Renal cortex interstitium (tissue), 11 donors: ENCODE data around the gene FAM83E. TPM values are rescaled to one million over a fixed set of nuclear protein-coding genes. Genes with fewer than 3 reads are reported as not detected.
"Not testable (repeated sequence)": the region's sequence is repeated elsewhere in the genome, so short reads cannot be mapped to it uniquely, and the experiment has no call there.

ENCODE experiments used
- DNase-seq, 11 donors: peaks; one replicate each; pipeline ENCODE4 v3.0.0-alpha.2; 2013; ENCODE audit warnings: low read depth in 9 of 11, low spot score in 4 of 11; ENCODE audit errors: extremely low read depth in 1 of 11
- polyA plus RNA-seq, 3 donors: library from polyadenylated mRNA; unstranded; fragments of 120-200 nt; gene quantifications; one replicate each; pipeline ENCODE4 v1.2.1, GENCODE V29; 2013; ENCODE audit not compliant: insufficient read length in 3 of 3

Gene FAM83E
- polyA plus RNA-seq, 3 donors: 0.88 to 1.2 (median 1.1) TPM

GRCh38 chr19:48632286-48632685 is 17.4 kb upstream of the FAM83E start:
- not testable (repeated sequence) for DNase-seq

DNA sequence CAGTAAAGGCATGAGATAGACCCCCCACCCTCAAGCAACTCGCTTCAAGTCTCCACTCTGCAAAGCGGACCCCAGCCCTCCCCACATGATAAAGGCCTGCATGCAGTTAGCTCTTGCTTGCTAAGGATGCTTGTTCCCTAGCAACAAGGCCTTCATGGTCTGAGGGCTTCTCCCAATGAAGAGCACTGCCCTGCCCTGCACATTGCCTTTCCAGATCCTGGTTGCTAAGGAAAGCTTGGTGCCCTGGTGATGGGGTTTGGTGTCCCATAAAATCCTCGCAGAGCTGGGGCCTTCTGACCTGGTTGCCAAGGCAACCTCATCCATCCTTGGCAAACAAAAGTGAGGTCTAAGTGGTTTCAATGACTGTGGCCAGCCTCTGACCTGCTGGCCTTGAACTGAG is 16.3 kb upstream of the FAM83E start:
- DNase-seq: no peak

DNA sequence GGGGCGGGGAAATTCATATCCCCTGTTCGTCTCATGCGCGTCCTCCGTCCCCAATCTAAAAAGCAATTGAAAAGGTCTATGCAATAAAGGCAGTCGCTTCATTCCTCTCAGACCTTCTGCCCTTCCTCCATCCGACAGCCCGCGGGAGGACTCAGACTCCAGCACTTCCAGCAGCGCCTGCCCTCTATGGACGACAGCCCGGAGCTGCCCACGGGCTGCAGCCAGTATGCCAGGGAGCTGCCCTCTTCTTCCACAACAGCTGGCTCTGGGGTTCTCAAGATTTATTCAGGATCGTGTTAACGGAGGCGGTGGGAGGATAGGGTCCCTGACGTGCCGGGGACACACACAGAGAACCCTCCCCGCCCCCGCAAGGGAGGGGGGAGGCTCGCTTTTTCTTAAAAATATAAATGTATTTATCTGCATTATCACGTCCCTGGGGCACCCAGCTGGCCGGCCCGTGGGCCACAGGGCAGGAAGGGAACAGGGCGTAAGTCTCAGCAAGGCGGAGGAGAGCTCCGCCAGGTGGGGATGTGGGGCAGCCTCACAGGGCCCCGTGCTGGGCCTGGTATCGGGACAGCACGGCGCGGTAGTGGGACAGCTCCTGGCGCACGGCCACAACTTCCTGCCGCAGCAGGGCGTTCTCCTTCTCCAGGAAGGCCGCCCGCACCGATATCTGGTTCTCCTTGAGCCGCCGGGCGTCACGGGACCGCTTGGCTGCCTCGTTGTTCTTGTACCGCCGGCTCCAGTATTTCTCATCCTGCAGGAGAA is 15.6 kb upstream of the FAM83E start:
- DNase-seq: peak in 1 of 11 donors; percentile 54

- no peak for DNase-seq
Observed at GRCh38 chr19:48629599-48630295, 14.9 kb upstream of the FAM83E start.

DNA sequence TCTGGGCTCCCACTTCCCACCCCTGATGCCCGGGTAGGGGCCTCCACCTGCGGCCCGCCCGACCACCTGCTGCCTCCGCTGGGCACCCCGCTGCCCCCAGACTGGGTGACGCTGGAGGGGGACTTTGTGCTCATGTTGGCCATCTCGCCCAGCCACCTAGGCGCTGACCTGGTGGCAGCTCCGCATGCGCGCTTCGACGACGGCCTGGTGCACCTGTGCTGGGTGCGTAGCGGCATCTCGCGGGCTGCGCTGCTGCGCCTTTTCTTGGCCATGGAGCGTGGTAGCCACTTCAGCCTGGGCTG is 14.4 kb upstream of the FAM83E start:
- DNase-seq: no peak

DNA sequence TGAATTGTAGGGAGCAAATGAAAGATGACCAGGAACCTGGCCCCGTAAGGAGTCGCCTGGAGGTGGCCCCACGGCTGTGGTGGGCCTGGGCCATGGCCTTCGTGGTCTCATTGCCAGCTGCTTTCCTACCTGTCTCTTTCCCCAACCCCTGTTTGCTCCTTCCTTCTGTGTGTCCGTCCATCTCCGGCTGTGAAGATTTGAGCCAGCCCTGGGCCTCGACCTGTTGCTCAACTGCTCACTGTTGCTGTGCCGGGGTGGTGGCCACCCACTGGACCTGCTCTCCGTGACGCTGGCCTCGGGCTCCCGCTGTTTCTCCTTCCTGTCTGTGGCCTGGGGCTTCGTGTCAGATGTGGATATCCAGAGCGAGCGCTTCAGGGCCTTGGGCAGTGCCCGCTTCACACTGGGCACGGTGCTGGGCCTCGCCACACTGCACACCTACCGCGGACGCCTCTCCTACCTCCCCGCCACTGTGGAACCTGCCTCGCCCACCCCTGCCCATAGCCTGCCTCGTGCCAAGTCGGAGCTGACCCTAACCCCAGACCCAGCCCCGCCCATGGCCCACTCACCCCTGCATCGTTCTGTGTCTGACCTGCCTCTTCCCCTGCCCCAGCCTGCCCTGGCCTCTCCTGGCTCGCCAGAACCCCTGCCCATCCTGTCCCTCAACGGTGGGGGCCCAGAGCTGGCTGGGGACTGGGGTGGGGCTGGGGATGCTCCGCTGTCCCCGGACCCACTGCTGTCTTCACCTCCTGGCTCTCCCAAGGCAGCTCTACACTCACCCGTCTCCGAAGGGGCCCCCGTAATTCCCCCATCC is 13.8 kb upstream of the FAM83E start:
- DNase-seq: no peak

DNA sequence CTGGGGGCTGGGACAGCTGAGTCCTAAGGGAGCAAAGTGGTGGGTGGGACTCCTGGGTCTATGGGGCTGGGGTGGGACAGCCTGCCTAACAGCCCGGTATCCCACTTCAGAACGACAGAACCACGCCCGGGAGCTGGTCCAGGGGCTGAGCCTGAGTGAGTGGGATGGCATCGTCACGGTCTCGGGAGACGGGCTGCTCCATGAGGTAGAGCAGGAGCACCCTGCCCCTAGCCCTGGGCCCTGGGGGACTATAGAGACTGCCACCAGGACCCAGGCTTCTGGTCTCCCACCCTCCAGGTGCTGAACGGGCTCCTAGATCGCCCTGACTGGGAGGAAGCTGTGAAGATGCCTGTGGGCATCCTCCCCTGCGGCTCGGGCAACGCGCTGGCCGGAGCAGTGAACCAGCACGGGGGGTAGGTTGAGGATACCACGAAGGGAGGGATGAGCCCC is 13.0 kb upstream of the FAM83E start:
- DNase-seq: no peak

- DNase-seq: no peak
Observed at GRCh38 chr19:48627201-48627864, 12.5 kb upstream of the FAM83E start.

- DNase-seq: no peak
Observed at GRCh38 chr19:48625891-48626327, 11.0 kb upstream of the FAM83E start.

GRCh38 chr19:48624791-48625723 is 10.2 kb upstream of the FAM83E start:
- no peak for DNase-seq

- peak; percentile 88 to 98 (median 97) for DNase-seq
Observed at GRCh38 chr19:48624067-48624594, 9.3 kb upstream of the FAM83E start.

DNA sequence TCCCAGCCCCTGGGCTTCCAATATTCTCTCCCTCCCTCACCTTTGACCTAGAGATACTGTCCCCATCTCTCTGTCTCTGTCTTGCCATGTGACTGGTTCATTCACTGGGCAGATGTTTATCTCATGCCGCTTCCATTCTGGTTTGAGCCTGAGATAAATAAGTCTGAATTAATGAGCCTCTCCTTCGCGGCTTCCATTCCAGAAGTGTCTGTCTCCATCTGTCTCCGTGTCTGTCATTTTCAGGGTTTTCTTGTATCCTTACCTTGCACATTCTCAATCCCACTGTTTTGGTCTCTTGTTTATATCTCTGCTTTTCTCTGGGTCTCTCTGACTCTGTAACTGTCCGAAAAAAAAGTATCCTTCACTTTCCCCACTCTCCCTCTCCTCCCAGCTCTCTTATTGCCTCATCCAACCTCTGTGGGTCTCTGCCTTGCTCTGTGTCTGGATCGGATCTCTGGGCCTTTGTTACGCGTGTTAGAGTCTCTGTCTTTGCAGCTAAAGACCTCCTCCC is 8.7 kb upstream of the FAM83E start:
- DNase-seq: no peak

GRCh38 chr19:48619692-48620585 is 5.1 kb upstream of the FAM83E start:
- DNase-seq: no peak

- DNase-seq: peak; percentile 95 to 99 (median 99)
Observed at GRCh38 chr19:48618916-48619691, 4.2 kb upstream of the FAM83E start, which contains the start of the genes RPL18 and SPHK2. Gene RPL18 (minus strand): TSS chr19:48619178. CDS start chr19:48619143, 35 bp downstream. Gene SPHK2 (plus strand): TSS chr19:48619506. CDS start chr19:48620515, 1,009 bp downstream.

- no peak for DNase-seq
Observed at GRCh38 chr19:48618278-48618915, 3.5 kb upstream of the FAM83E start.
